Pancreas (tissue), 10 donors: ENCODE measurements around the gene ERC1. TPM values are rescaled to one million over a fixed set of nuclear protein-coding genes. Genes with fewer than 3 reads are reported as not detected.

Source experiments
- ATAC-seq, 4 donors: fragments of 200-7000 bp; cut with Tn5 transposase; one replicate each; pipeline versions ENCODE4 v1.8.0 to v1.9.1; 2020; ENCODE audit warnings: mild to moderate bottlenecking in 4 of 4, moderate library complexity in 4 of 4
- DNase-seq, 6 donors: peaks; one replicate each; pipeline ENCODE4 v3.0.0-alpha.2; 2020
- FAIRE-seq: peaks from 2 replicates; lab custom pipeline; 2012; peaks lifted over from hg19 to GRCh38; lab: Jason Lieb, UNC
- H3K27ac ChIP-seq, 4 donors: fragments of 200-600 bp; sonication (generic); 1 replicate in 3 of 4; 2 replicates in 1 of 4; pipeline versions ENCODE4 v1.5.0 to v1.8.0; 2020
- H3K27me3 ChIP-seq, 4 donors: fragments of 200-600 bp; one replicate each; pipeline ENCODE4 v1.8.0; 2021
- H3K36me3 ChIP-seq, 3 donors: fragments of 200-600 bp; sonication (generic) in 1 of 3; one replicate each; pipeline versions ENCODE4 v1.5.0 to v1.8.0; 2020 to 2021
- H3K4me1 ChIP-seq, 3 donors: fragments of 200-600 bp; one replicate each; pipeline ENCODE4 v1.8.0; 2021
- H3K4me3 ChIP-seq, 4 donors: fragments of 200-600 bp; sonication (generic) in 2 of 4; one replicate each; pipeline versions ENCODE4 v1.5.0 to v1.8.0; 2020 to 2021
- H3K9me3 ChIP-seq, 4 donors: fragments of 200-600 bp; one replicate each; pipeline ENCODE4 v1.8.0; 2021
- CTCF ChIP-seq, 4 donors: fragments of 200-600 bp; sonication (generic) in 3 of 4; IDR thresholded peaks; one replicate each; pipeline versions ENCODE4 v1.5.0 to v1.8.0; 2021; ENCODE audit warnings: antibody characterized with exemption in 4 of 4
- WGBS, 2 donors: extraction: QIAGEN DNeasy Blood & Tissue Kit; methylation state at CpG; one replicate each; pipeline ENCODE4 v1.1.7; 2013; 5-methylcytosine and 5-hydroxymethylcytosine counted together
- intact Hi-C, 3 donors: fragments of 100-400 bp; cut with DNase I; formaldehyde crosslinking; loops; one replicate each; pipeline versions ENCODE4 v1.11.1 to v1.14.2; 2022
- polyA plus RNA-seq, 2 donors: library from polyadenylated mRNA; stranded (reverse); fragments of 200-250 nt; gene quantifications; one replicate each; pipeline ENCODE4 v1.2.3, GENCODE V29; 2013
- total RNA-seq, 6 donors: library from RNA; stranded (reverse); fragmentation: NEBNext Ultra II Directional in 4 of 6; extraction: Animal tissue kit (Norgen Biotek cat#: 25700) in 4 of 6; gene quantifications; one replicate each; pipeline versions ENCODE4 v1.2.1 to v1.2.4, GENCODE V29; 2021 to 2023
- donor health status: healthy with polysubstance abuse.
- donor health status: DM: no; HTN: no; CAD: no; lungs with moderate emphysema.
- donor health status: DM: no; HTN: no; CAD: no.
- donor health status: control.
- donor health status: control.
- donor health status: Bipolar disorder and iron deficiency.
- donor health status: DM: yes; HTN: yes; CAD: no.
- donor health status: DM: no; HTN: no; CAD: no.
- donor health status: DM: no; HTN: no; CAD: no.
- donor health status: DM: yes; HTN: yes; CAD: no.

ERC1 gene
- total and polyA plus RNA-seq, 8 donors, result 4.1 to 41.4 (median 20.5) TPM

GRCh38 chr12:1435044-1435443, 444.0 kb downstream of the ERC1 start:
- ATAC-seq (no peak), FAIRE-seq (no peak), DNase-seq (no peak)
- TF ChIP-seq CTCF (IDR thresholded peaks at IDR 0.05), result no peak
- H3K4me1 ChIP-seq, result peaks cover 0 to 9% (median 4%) of the 10 kb centered on the region in 3 donors
- no peaks in the 10 kb centered on the region for H3K27me3 ChIP-seq
- H3K4me3 ChIP-seq, result no peak overlapping the region
- no peak overlapping the region for H3K27ac ChIP-seq
- intact Hi-C loops, result no loop called here
- no peaks in the 10 kb centered on the region for H3K9me3 ChIP-seq
- no peaks in the 10 kb centered on the region for H3K36me3 ChIP-seq
- WGBS, 2 donors, result 84 to 92% methylated on average over 3 of the region's 3 CpGs

- DNase-seq (no peak), FAIRE-seq (no peak), ATAC-seq (peak; percentile 35 to 68 (median 54))
- Histone ChIP-seq H3K27ac (no peak overlapping the region), H3K9me3 (no peaks in the 10 kb centered on the region), H3K4me1 (peaks cover 0 to 9% (median 4%) of the 10 kb centered on the region in 3 donors), H3K36me3 (no peaks in the 10 kb centered on the region), H3K27me3 (no peaks in the 10 kb centered on the region), H3K4me3 (no peak overlapping the region)
- WGBS, 2 donors, result 13 to 14% methylated on average over 3 of the region's 3 CpGs
- intact Hi-C loops, result no loop called here
- no peak for TF ChIP-seq CTCF (IDR thresholded peaks at IDR 0.05)
These were observed 444.4 kb downstream of the ERC1 start for GRCh38 chr12:1435456-1435855.

GRCh38 chr12:1436015-1436414, 445.0 kb downstream of the ERC1 start:
- no peak for FAIRE-seq

GRCh38 chr12:1436981-1437380, 446.0 kb downstream of the ERC1 start:
- WGBS, 2 donors, result 85 to 88% methylated on average over 3 of the region's 3 CpGs
- intact Hi-C loops, result no loop called here
- Histone ChIP-seq H3K27me3 (no peaks in the 10 kb centered on the region), H3K36me3 (no peaks in the 10 kb centered on the region), H3K4me3 (no peak overlapping the region), H3K9me3 (no peaks in the 10 kb centered on the region), H3K4me1 (peaks cover 0 to 9% (median 4%) of the 10 kb centered on the region in 3 donors), H3K27ac (no peak overlapping the region)
- no peak for TF ChIP-seq CTCF (IDR thresholded peaks at IDR 0.05)
- DNase-seq (no peak), ATAC-seq (no peak), FAIRE-seq (no peak)

More at GRCh38 chr12:1436015-1436414, 445.0 kb downstream of the ERC1 start:
- WGBS, 2 donors, result 78 to 80% methylated on average over 6 of the region's 6 CpGs
- Histone ChIP-seq H3K36me3 (no peaks in the 10 kb centered on the region), H3K27ac (no peak overlapping the region), H3K4me1 (peaks cover 0 to 9% (median 4%) of the 10 kb centered on the region in 3 donors), H3K9me3 (no peaks in the 10 kb centered on the region), H3K27me3 (no peaks in the 10 kb centered on the region), H3K4me3 (no peak overlapping the region)
- intact Hi-C loops, result no loop called here
- ATAC-seq (peak in 2 of 4 donors; percentile 16 to 35), DNase-seq (no peak)
- TF ChIP-seq CTCF (IDR thresholded peaks at IDR 0.05), result no peak

- TF ChIP-seq CTCF (IDR thresholded peaks at IDR 0.05), result no peak
- FAIRE-seq (no peak), ATAC-seq (no peak), DNase-seq (no peak)
- intact Hi-C loops, result no loop called here
- Histone ChIP-seq H3K4me1 (peaks cover 0 to 9% (median 4%) of the 10 kb centered on the region in 3 donors), H3K27me3 (no peaks in the 10 kb centered on the region), H3K9me3 (no peaks in the 10 kb centered on the region), H3K4me3 (no peak overlapping the region), H3K27ac (no peak overlapping the region), H3K36me3 (no peaks in the 10 kb centered on the region)
- 66 to 79% methylated on average over 1 of the region's 1 CpG for WGBS, 2 donors
These were observed 448.2 kb downstream of the ERC1 start for GRCh38 chr12:1439201-1439600.
